Measurements from ENCODE around the gene TTLL10.
"Not testable (repeated sequence)": the region's sequence is repeated elsewhere in the genome, so short reads cannot be mapped to it uniquely, and the experiment has no call there.

The TTLL10 gene

DNA sequence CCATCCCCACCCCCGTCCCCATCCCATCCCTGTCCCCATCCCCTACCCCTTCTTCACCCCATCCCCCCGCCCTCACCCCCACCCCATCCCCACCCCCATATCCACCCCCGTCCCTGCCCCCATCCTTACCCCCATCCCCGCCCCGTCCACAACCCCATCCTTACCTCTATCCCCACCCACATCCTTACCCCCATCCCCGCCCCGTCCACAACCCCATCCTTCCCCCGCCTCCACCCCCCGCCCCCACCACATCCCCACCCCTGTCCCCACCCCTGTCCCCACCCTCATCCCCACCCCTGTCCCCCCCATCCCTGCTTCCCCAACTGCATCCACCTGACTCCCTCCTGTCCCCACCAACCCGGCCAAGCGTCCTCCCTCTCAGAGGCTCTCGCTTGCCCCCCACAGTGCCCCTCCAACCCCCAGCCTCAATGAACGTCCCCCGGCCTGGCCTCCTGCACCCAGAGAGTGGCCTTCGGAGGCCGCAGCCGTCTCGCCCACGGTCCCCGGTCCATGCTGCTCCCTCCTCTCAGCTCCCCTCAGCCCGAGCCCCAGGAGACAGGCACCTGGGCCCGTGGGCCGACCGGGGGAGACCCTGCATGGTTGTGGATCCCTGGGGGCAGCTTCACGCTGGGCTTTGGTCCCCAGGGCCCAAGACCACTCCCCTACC, 32.3 kb upstream of the TTLL10 start:
- no peak overlapping the region for H3K4me3 ChIP-seq (ENCODE audit: control insufficient read depth, low read depth, low read length)
- no peak for TF ChIP-seq CTCF (conservative IDR thresholded peaks at IDR 0.05; ENCODE audit: control insufficient read depth, insufficient read depth, low read depth, low read length)
- no peak for DNase-seq (ENCODE audit: low read depth)

GRCh38 chr1:1141911-1142250, 31.8 kb upstream of the TTLL10 start:
- no peak for DNase-seq (ENCODE audit: low read depth)
- no peak overlapping the region for H3K4me3 ChIP-seq (ENCODE audit: control insufficient read depth, low read depth, low read length)
- TF ChIP-seq CTCF (conservative IDR thresholded peaks at IDR 0.05; ENCODE audit: control insufficient read depth, insufficient read depth, low read depth, low read length): no peak

DNA sequence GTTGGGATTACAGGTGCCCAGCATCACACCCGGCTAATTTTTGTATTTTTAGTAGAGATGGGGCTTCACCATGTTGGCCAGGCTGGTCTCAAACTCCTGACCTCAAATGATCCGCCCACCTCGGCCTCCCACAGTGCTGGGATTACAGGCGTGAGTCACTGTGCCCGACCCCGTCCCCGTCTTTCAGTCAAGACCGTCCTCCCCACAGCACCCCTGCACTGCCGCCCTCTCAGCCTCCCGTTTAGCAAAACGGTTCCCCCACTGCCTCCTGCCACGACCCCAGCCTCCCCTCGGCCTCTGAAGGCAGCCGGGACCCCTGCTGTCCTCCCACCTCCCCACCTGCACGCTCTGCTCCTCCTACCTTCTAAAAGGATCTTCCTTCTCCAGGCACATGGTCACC, 31.3 kb upstream of the TTLL10 start:
- not testable (repeated sequence) for DNase-seq (ENCODE audit: low read depth); H3K4me3 ChIP-seq (ENCODE audit: control insufficient read depth, low read depth, low read length)

- H3K4me3 ChIP-seq (ENCODE audit: control insufficient read depth, low read depth, low read length): no peak overlapping the region
- TF ChIP-seq CTCF (conservative IDR thresholded peaks at IDR 0.05; ENCODE audit: control insufficient read depth, insufficient read depth, low read depth, low read length): no peak
- DNase-seq (ENCODE audit: low read depth): no peak
Observed at GRCh38 chr1:1142844-1143243, 30.8 kb upstream of the TTLL10 start.

GRCh38 chr1:1143636-1144035, 30.0 kb upstream of the TTLL10 start:
- no peak for TF ChIP-seq CTCF (conservative IDR thresholded peaks at IDR 0.05; ENCODE audit: control insufficient read depth, insufficient read depth, low read depth, low read length)
- DNase-seq (ENCODE audit: low read depth): no peak
- no peak overlapping the region for H3K4me3 ChIP-seq (ENCODE audit: control insufficient read depth, low read depth, low read length)

DNA sequence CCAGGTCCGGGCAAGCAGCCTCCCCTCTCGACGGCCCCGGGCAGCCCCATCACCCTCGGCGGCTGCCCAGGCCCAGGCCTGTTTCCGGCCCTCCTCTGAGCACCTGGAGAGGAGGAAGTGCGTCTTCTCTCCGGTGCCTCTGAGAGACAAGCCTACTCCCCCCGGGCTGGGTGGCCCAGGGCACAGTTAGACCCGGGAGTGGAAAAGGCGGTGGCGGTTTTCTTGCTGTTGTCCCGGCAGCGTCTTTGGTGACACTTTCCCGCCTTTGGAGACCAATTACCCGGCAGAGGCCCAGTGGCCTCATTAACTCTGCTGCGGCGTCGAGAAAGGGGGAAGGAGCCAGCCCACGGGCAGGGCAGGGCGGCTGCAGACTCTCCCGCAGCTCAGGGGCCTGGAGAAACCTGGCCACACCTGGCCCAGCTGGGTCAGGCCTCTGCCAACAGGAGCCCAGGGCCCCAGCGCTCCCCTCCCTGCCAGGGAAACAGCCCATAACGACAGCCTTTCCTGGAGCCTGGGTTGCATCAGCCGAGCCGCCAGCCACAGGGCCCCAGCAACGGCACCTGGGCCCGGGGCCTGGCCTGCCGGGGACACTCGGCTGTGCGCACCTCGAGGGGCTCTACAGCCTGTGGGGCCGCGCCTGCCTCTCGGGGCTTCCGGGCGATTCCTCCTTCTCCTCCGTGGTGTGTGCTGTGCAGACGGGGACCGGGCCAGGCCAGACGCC, 29.4 kb upstream of the TTLL10 start:
- DNase-seq (ENCODE audit: low read depth): no peak
- no peak overlapping the region for H3K4me3 ChIP-seq (ENCODE audit: control insufficient read depth, low read depth, low read length)
- TF ChIP-seq CTCF (conservative IDR thresholded peaks at IDR 0.05; ENCODE audit: control insufficient read depth, insufficient read depth, low read depth, low read length): no peak

DNA sequence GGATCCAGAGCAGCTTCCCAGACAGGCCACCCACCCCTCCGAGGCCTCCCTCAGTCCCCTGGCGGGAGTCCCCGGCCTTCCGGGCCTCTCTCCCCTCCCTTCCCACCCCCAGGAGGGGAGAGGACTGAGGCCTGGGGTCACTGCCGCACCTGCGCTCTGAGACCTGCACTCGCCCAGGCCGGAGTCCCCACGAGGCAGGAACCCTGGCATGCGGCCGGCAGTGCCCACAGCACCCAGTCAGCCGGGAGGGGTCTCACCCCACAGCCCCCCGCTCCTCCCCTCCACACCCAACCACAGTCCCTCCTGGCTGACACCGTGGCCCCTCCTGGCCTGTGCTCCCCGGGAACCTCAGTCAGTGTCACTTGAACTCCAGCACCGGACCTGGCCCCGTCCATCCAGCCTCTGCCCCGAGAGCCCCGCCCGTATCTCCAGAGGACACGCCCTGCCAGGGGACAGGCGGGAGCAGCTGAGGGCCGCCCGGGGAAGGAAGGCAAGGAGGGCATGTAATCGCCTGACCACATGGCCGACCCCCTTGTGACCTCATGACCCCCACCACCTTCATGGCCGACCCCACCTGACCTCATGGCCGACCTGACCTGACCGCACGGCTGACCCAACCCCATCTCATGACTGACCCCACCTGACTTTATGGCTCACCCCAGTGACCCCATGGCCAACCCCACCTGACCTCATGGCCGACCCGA, 28.7 kb upstream of the TTLL10 start:
- TF ChIP-seq CTCF (conservative IDR thresholded peaks at IDR 0.05; ENCODE audit: control insufficient read depth, insufficient read depth, low read depth, low read length): no peak
- no peak overlapping the region for H3K4me3 ChIP-seq (ENCODE audit: control insufficient read depth, low read depth, low read length)
- DNase-seq (ENCODE audit: low read depth): no peak
